Large intestine (tissue), 3 donors: ENCODE data around the gene EFCAB11. TPM values are rescaled to one million over a fixed set of nuclear protein-coding genes. Genes with fewer than 3 reads are reported as not detected.

Experiments
- DNase-seq, 2 donors: peaks; one replicate each; pipeline versions ENCODE4 v3.0.0 to v3.0.0-alpha.2; 2013
- H3K27ac ChIP-seq: one replicate; pipeline ENCODE4 v1.5.1; 2013; ENCODE audit warnings: low read length
- H3K27me3 ChIP-seq: 2 replicates; pipeline ENCODE4 v1.6.1; 2013; ENCODE audit warnings: low read length; ENCODE audit not compliant: control insufficient read depth, insufficient read depth
- H3K36me3 ChIP-seq: 2 replicates; pipeline ENCODE4 v1.6.1; 2013; ENCODE audit warnings: low read length; ENCODE audit not compliant: control insufficient read depth, insufficient read depth
- H3K4me1 ChIP-seq: one replicate; pipeline ENCODE4 v1.6.1; 2013; ENCODE audit warnings: low read length; ENCODE audit not compliant: control insufficient read depth, insufficient read depth
- H3K4me3 ChIP-seq: one replicate; pipeline ENCODE4 v1.5.1; 2013; ENCODE audit warnings: low read length
- H3K9me3 ChIP-seq: one replicate; pipeline ENCODE4 v1.6.1; 2013; ENCODE audit warnings: mild to moderate bottlenecking, low read depth, low read length, moderate library complexity; ENCODE audit not compliant: control insufficient read depth
- WGBS: methylation state at CpG from one replicate; pipeline ENCODE4 v1.1.5; 2013; ENCODE audit warnings: low lambda C conversion rate; ENCODE audit not compliant: insufficient coverage; 5-methylcytosine and 5-hydroxymethylcytosine counted together
- polyA plus RNA-seq: library from polyadenylated mRNA; unstranded; fragments of 120-200 nt; gene quantifications from one replicate; pipeline ENCODE4 v1.2.1, GENCODE V29; 2013

EFCAB11 gene
- polyA plus RNA-seq, 1 donor = 14.2 TPM

GRCh38 chr14:89986462-89987160, 32.1 kb upstream of the EFCAB11 start:
- Histone ChIP-seq H3K27me3 (no peaks in the 10 kb centered on the region), H3K27ac (no peak overlapping the region), H3K36me3 (peaks cover 42% of the 10 kb centered on the region), H3K9me3 (no peaks in the 10 kb centered on the region), H3K4me1 (no peaks in the 10 kb centered on the region), H3K4me3 (no peak overlapping the region)
- WGBS = 78% methylated on average over 1 of the region's 5 CpGs
- no peak for DNase-seq

- Histone ChIP-seq H3K36me3 (peaks cover 53% of the 10 kb centered on the region), H3K9me3 (no peaks in the 10 kb centered on the region), H3K4me1 (no peaks in the 10 kb centered on the region), H3K4me3 (no peak overlapping the region), H3K27ac (no peak overlapping the region), H3K27me3 (no peaks in the 10 kb centered on the region)
- no peak for DNase-seq
- no CpG with 5 or more reads among the region's 2 CpGs for WGBS
Observed at GRCh38 chr14:89983375-89983774, 28.8 kb upstream of the EFCAB11 start.

GRCh38 chr14:89978656-89979055, 24.1 kb upstream of the EFCAB11 start:
- Histone ChIP-seq H3K4me3 (no peak overlapping the region), H3K27me3 (no peaks in the 10 kb centered on the region), H3K36me3 (peaks cover 60% of the 10 kb centered on the region), H3K4me1 (no peaks in the 10 kb centered on the region), H3K27ac (no peak overlapping the region), H3K9me3 (no peaks in the 10 kb centered on the region)
- WGBS = 87% methylated on average over 2 of the region's 4 CpGs
- no peak for DNase-seq

- DNase-seq = no peak
- WGBS = no CpG with 5 or more reads among the region's 4 CpGs
- no peak overlapping the region for H3K4me3 ChIP-seq
- H3K9me3 ChIP-seq = no peaks in the 10 kb centered on the region
- H3K27ac ChIP-seq = no peak overlapping the region
- no peaks in the 10 kb centered on the region for H3K27me3 ChIP-seq
- no peaks in the 10 kb centered on the region for H3K4me1 ChIP-seq
- H3K36me3 ChIP-seq = peaks cover 53% of the 10 kb centered on the region
Observed at GRCh38 chr14:89977668-89978067, 23.1 kb upstream of the EFCAB11 start.

- no CpG with 5 or more reads among the region's 7 CpGs for WGBS
- H3K4me1 ChIP-seq = no peaks in the 10 kb centered on the region
- DNase-seq = peak; percentile 57 to 62
- H3K36me3 ChIP-seq = peaks cover 54% of the 10 kb centered on the region
- H3K27ac ChIP-seq = no peak overlapping the region
- no peak overlapping the region for H3K4me3 ChIP-seq
- H3K9me3 ChIP-seq = no peaks in the 10 kb centered on the region
- H3K27me3 ChIP-seq = no peaks in the 10 kb centered on the region
Observed at GRCh38 chr14:89973234-89973823, 18.8 kb upstream of the EFCAB11 start.

GRCh38 chr14:89965839-89966238, 11.3 kb upstream of the EFCAB11 start:
- H3K4me3 ChIP-seq = no peak overlapping the region
- no peak overlapping the region for H3K27ac ChIP-seq
- DNase-seq = no peak
- H3K9me3 ChIP-seq = no peaks in the 10 kb centered on the region
- WGBS = no CpG with 5 or more reads among the region's 1 CpG
- peaks cover 44% of the 10 kb centered on the region for H3K36me3 ChIP-seq
- H3K4me1 ChIP-seq = no peaks in the 10 kb centered on the region
- H3K27me3 ChIP-seq = no peaks in the 10 kb centered on the region

- Histone ChIP-seq H3K27ac (no peak overlapping the region), H3K27me3 (no peaks in the 10 kb centered on the region), H3K36me3 (peaks cover 37% of the 10 kb centered on the region), H3K4me3 (no peak overlapping the region), H3K4me1 (no peaks in the 10 kb centered on the region), H3K9me3 (no peaks in the 10 kb centered on the region)
- DNase-seq = no peak
- WGBS = 67% methylated on average over 1 of the region's 10 CpGs
Observed at GRCh38 chr14:89963288-89963978, 8.9 kb upstream of the EFCAB11 start.

GRCh38 chr14:89960914-89961313, 6.4 kb upstream of the EFCAB11 start:
- Histone ChIP-seq H3K4me1 (peaks cover 5% of the 10 kb centered on the region), H3K36me3 (peaks cover 27% of the 10 kb centered on the region), H3K9me3 (no peaks in the 10 kb centered on the region), H3K27me3 (no peaks in the 10 kb centered on the region), H3K4me3 (no peak overlapping the region), H3K27ac (no peak overlapping the region)
- no CpG with 5 or more reads among the region's 3 CpGs for WGBS
- peak in 1 of 2 donors; percentile 10 for DNase-seq

GRCh38 chr14:89959853-89960445, 5.4 kb upstream of the EFCAB11 start:
- no peak for DNase-seq
- no peaks in the 10 kb centered on the region for H3K27me3 ChIP-seq
- H3K9me3 ChIP-seq = no peaks in the 10 kb centered on the region
- no peak overlapping the region for H3K4me3 ChIP-seq
- no peak overlapping the region for H3K27ac ChIP-seq
- peaks cover 5% of the 10 kb centered on the region for H3K4me1 ChIP-seq
- WGBS = no CpG with 5 or more reads among the region's 3 CpGs
- H3K36me3 ChIP-seq = peaks cover 23% of the 10 kb centered on the region

GRCh38 chr14:89958966-89959365, 4.4 kb upstream of the EFCAB11 start:
- H3K27me3 ChIP-seq = no peaks in the 10 kb centered on the region
- no peak for DNase-seq
- WGBS = no CpG with 5 or more reads among the region's 1 CpG
- H3K36me3 ChIP-seq = peaks cover 17% of the 10 kb centered on the region
- H3K27ac ChIP-seq = no peak overlapping the region
- no peak overlapping the region for H3K4me3 ChIP-seq
- peaks cover 5% of the 10 kb centered on the region for H3K4me1 ChIP-seq
- no peaks in the 10 kb centered on the region for H3K9me3 ChIP-seq
